Heart left ventricle (tissue), 13 donors: Measurements from ENCODE around the gene RFFL.

ENCODE experiments used
- POLR2A ChIP-seq, 2 donors: fragments of 450-650 bp; IDR thresholded peaks; one replicate each; pipeline ENCODE4 v1.6.1; 2017; ENCODE audit warnings: antibody characterized with exemption in 2 of 2, mild to moderate bottlenecking in 2 of 2, moderate library complexity in 2 of 2
- TF ChIP-seq, protein P1 (sequence below), 12 donors: fragments of 200-600 bp; sonication (generic) in 4 of 12; IDR thresholded peaks; one replicate each; pipeline versions ENCODE4 v1.5.0 to v1.8.0; 2018 to 2022; ENCODE audit warnings: antibody characterized with exemption in 12 of 12, mild to moderate bottlenecking in 5 of 12
- donor health status: ischemic (EF 13 %, LVEDD 7.1; RV severe dilation, severe dysfunction).
- donor health status: DM: no; HTN: yes; CAD: no.
- donor health status: DM: no; HTN: no; CAD: no.
- donor health status: ischemic (EF 25% LVEDD 6.9; RV normal size, moderate dysfunction).
- donor health status: ischemic (EF 25% LVEDD 5.7; RV mildly dilated, moderate dysfunction).
- donor health status: ischemic (EF 35%, LVEDD 5.7; RV mildly dilated, moderate dysfunction).
- donor health status: nonischemic (EF 11% LVEDD 7.7; RV severe dilation, severe dysfunction).
- donor health status: DM: yes; HTN: yes; CAD: no.
- donor health status: PGD.
- donor health status: ischemic (EF 29% LVEDD 5.4; RV normal size, mild dysfunction).
- donor health status: nonischemic (EF 23%, LVEDD 6.1; RV moderate dilation, normal function).

DNA sequence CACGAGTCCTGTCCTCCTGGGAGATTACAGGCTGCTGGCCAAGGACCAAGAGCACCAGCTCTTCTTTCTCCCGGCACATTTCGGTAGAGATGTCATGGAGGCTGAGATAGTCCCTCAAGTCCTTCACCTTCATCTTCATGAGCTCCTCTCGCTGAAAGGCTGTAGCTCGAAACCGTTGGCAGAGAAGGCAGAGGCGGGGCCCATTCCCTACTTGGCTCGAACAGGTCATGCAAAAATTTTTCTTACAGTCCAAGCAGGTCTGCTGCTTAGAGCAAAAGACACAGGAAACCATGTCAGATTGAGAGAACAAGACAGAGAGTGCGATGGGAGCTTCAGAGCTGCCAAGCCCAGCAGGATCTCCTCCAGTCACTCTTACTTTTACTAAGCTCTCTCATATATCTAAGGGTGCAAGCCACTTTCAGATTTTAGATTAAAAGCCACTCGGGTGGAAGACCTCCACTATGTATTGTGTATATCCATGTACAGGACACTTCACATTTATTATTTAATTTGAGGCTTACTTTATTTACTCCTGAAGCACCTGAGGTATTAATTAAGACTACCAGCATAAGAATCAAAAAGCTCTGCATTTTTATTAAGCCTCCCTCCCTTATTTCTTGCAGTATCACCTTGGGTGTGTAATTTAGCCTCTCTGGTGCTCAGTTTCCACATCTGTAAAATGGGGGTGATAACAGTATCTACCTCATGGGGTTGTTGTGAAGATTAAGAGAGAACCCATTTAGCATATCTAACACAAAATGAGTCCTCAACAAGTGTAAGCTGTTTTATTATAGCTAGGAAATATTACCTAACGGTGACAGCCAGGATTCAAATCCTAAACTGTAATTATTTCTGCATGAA, 41.8 kb downstream of the RFFL start:
- TF ChIP-seq, protein P1, sequence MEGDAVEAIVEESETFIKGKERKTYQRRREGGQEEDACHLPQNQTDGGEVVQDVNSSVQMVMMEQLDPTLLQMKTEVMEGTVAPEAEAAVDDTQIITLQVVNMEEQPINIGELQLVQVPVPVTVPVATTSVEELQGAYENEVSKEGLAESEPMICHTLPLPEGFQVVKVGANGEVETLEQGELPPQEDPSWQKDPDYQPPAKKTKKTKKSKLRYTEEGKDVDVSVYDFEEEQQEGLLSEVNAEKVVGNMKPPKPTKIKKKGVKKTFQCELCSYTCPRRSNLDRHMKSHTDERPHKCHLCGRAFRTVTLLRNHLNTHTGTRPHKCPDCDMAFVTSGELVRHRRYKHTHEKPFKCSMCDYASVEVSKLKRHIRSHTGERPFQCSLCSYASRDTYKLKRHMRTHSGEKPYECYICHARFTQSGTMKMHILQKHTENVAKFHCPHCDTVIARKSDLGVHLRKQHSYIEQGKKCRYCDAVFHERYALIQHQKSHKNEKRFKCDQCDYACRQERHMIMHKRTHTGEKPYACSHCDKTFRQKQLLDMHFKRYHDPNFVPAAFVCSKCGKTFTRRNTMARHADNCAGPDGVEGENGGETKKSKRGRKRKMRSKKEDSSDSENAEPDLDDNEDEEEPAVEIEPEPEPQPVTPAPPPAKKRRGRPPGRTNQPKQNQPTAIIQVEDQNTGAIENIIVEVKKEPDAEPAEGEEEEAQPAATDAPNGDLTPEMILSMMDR (IDR thresholded peaks at IDR 0.05), result no peak
- TF ChIP-seq POLR2A (IDR thresholded peaks at IDR 0.05), result no peak
